RWPE2 (cell line): ENCODE data around the gene SLAMF8.
A peak's percentile ranks its signal among the peaks of the same experiment; 100 is the strongest.

Experiments
- ATAC-seq: fragments of 200-7000 bp; cut with Tn5 transposase; 3 replicates; pipeline ENCODE4 v1.9.1; 2021; ENCODE audit warnings: low read depth
- DNase-seq: peaks from one replicate; pipeline ENCODE4 v3.0.0-alpha.2; 2020; ENCODE audit warnings: low spot score
- H3K27ac ChIP-seq: fragments of 450-650 bp; 2 replicates; pipeline ENCODE4 v1.5.1; 2017; ENCODE audit warnings: mild to moderate bottlenecking; ENCODE audit not compliant: poor library complexity, severe bottlenecking
- H3K27me3 ChIP-seq: fragments of 250-450 bp; sonication (Bioruptor Pico); 2 replicates; pipeline ENCODE4 v1.5.1; 2021; ENCODE audit warnings: mild to moderate bottlenecking, moderate library complexity; ENCODE audit not compliant: insufficient read depth, poor library complexity, severe bottlenecking
- H3K36me3 ChIP-seq: fragments of 250-450 bp; sonication (Bioruptor Pico); 2 replicates; pipeline ENCODE4 v1.5.1; 2020; ENCODE audit warnings: low read depth, mild to moderate bottlenecking, moderate library complexity
- H3K4me1 ChIP-seq: fragments of 250-450 bp; sonication (Bioruptor Pico); 2 replicates; pipeline ENCODE4 v1.5.1; 2021; ENCODE audit warnings: mild to moderate bottlenecking, moderate library complexity; ENCODE audit not compliant: insufficient read depth, poor library complexity, severe bottlenecking
- H3K4me3 ChIP-seq: fragments of 250-450 bp; sonication (Bioruptor Pico); 2 replicates; pipeline ENCODE4 v1.5.1; 2021; ENCODE audit warnings: mild to moderate bottlenecking, moderate library complexity; ENCODE audit not compliant: severe bottlenecking
- H3K9me3 ChIP-seq: fragments of 250-450 bp; sonication (Bioruptor Pico); 2 replicates; pipeline ENCODE4 v1.5.1; 2021; ENCODE audit warnings: mild to moderate bottlenecking, moderate library complexity; ENCODE audit not compliant: severe bottlenecking
- CTCF ChIP-seq: fragments of 450-650 bp; IDR thresholded peaks from one replicate; pipeline ENCODE4 v1.5.1; 2017; ENCODE audit warnings: mild to moderate bottlenecking, moderate library complexity; ENCODE audit not compliant: poor library complexity, severe bottlenecking

The SLAMF8 gene

GRCh38 chr1:159815926-159816325 is 10.7 kb upstream of the SLAMF8 start:
- H3K27me3 ChIP-seq = no peaks in the 10 kb centered on the region

GRCh38 chr1:159817276-159818041 is 9.2 kb upstream of the SLAMF8 start:
- DNase-seq (no peak), ATAC-seq (peak; percentile 89)
- Histone ChIP-seq H3K36me3 (no peaks in the 10 kb centered on the region), H3K27ac (peak overlapping the region; percentile 67), H3K4me1 (peaks cover 14% of the 10 kb centered on the region), H3K27me3 (no peaks in the 10 kb centered on the region), H3K9me3 (no peaks in the 10 kb centered on the region), H3K4me3 (no peak overlapping the region)
- no peak for TF ChIP-seq CTCF

More at GRCh38 chr1:159815926-159816325, 10.7 kb upstream of the SLAMF8 start:
- Histone ChIP-seq H3K4me1 (peaks cover 14% of the 10 kb centered on the region), H3K9me3 (no peaks in the 10 kb centered on the region), H3K27ac (no peak overlapping the region), H3K4me3 (no peak overlapping the region), H3K36me3 (no peaks in the 10 kb centered on the region)
- ATAC-seq (no peak), DNase-seq (no peak)
- TF ChIP-seq CTCF = no peak

- TF ChIP-seq CTCF = no peak
- DNase-seq = no peak
These were observed 5.4 kb upstream of the SLAMF8 start for GRCh38 chr1:159821171-159821867.

GRCh38 chr1:159823406-159823805 is 3.3 kb upstream of the SLAMF8 start:
- no peak overlapping the region for H3K27ac ChIP-seq
- DNase-seq (no peak), ATAC-seq (no peak)
- H3K36me3 ChIP-seq = no peaks in the 10 kb centered on the region
- H3K4me1 ChIP-seq = no peaks in the 10 kb centered on the region
- H3K4me3 ChIP-seq = no peak overlapping the region
- H3K27me3 ChIP-seq = no peaks in the 10 kb centered on the region
- H3K9me3 ChIP-seq = no peaks in the 10 kb centered on the region
- TF ChIP-seq CTCF = no peak

More at GRCh38 chr1:159821171-159821867, 5.4 kb upstream of the SLAMF8 start:
- H3K9me3 ChIP-seq = no peaks in the 10 kb centered on the region
- no peaks in the 10 kb centered on the region for H3K27me3 ChIP-seq
- no peak for ATAC-seq
- no peak overlapping the region for H3K4me3 ChIP-seq
- H3K36me3 ChIP-seq = no peaks in the 10 kb centered on the region
- no peak overlapping the region for H3K27ac ChIP-seq
- peaks cover 14% of the 10 kb centered on the region for H3K4me1 ChIP-seq

- Histone ChIP-seq H3K4me3 (no peak overlapping the region), H3K36me3 (no peaks in the 10 kb centered on the region), H3K27me3 (no peaks in the 10 kb centered on the region), H3K9me3 (no peaks in the 10 kb centered on the region), H3K27ac (no peak overlapping the region), H3K4me1 (no peaks in the 10 kb centered on the region)
- ATAC-seq (no peak), DNase-seq (no peak)
- no peak for TF ChIP-seq CTCF
These were observed 1.1 kb upstream of the SLAMF8 start for GRCh38 chr1:159825564-159825963.
